Panc1 (cell line): ENCODE measurements around the gene PPT1. TPM values are rescaled to one million over a fixed set of nuclear protein-coding genes. Genes with fewer than 3 reads are reported as not detected.
A peak's percentile ranks its signal among the peaks of the same experiment; 100 is the strongest.

Experiments
- ATAC-seq: fragments of 200-7000 bp; cut with Tn5 transposase; 2 replicates; pipeline ENCODE4 v1.9.1; 2020; ENCODE audit warnings: mild to moderate bottlenecking, moderate library complexity
- Bru-seq: library from RNA; stranded (reverse); fragments of 400-500 nt; gene quantifications from one replicate; lab custom pipeline; 2021; lab: Mats Ljungman, UMichigan
- BruChase-seq, 2 experiments: library from RNA; stranded (reverse); fragments of 400-500 nt; gene quantifications; one replicate each; lab custom pipeline; 2021; lab: Mats Ljungman, UMichigan
- BruUV-seq: library from RNA; stranded (reverse); fragments of 400-500 nt; replicated peaks from 2 replicates; lab custom pipeline; 2021; lab: Mats Ljungman, UMichigan
- CTCF ChIA-PET: fragments of 300-600 bp; sonication (Branson Sonifier 250); formaldehyde crosslinking; loops from one replicate; lab custom pipeline; 2022; ENCODE audit warnings: antibody characterized with exemption; lab: Charles Lee
- POLR2A ChIA-PET: fragments of 300-600 bp; sonication (Branson Sonifier 250); formaldehyde crosslinking; loops from one replicate; lab custom pipeline; 2022; ENCODE audit warnings: antibody characterized with exemption; lab: Charles Lee
- DNase-seq: peaks from one replicate; pipeline ENCODE4 v3.0.0-alpha.2; 2010; ENCODE audit warnings: low read depth, low spot score
- H3K27ac ChIP-seq: 2 replicates; pipeline ENCODE4 v1.5.1; 2011; ENCODE audit warnings: mild to moderate bottlenecking, low read length, inconsistent platforms
- H3K27me3 ChIP-seq: fragments of 200-500 bp; sonication (Bioruptor generic); 2 replicates; pipeline ENCODE4 v1.6.0; 2014; ENCODE audit warnings: low read length, inconsistent platforms; ENCODE audit not compliant: control insufficient read depth, insufficient read depth
- H3K36me3 ChIP-seq: fragments of 200-500 bp; sonication (Bioruptor generic); 2 replicates; pipeline ENCODE4 v1.5.1; 2014; ENCODE audit warnings: inconsistent platforms, mild to moderate bottlenecking, low read length, moderate library complexity; ENCODE audit not compliant: control insufficient read depth, insufficient read depth
- H3K4me1 ChIP-seq: 2 replicates; pipeline ENCODE4 v1.5.1; 2011; ENCODE audit warnings: inconsistent platforms, mild to moderate bottlenecking, low read length, moderate library complexity; ENCODE audit not compliant: control insufficient read depth, insufficient read depth
- H3K4me3 ChIP-seq, 2 experiments: 2 replicates each; pipeline ENCODE4 v1.5.1; 2011 to 2012; ENCODE audit warnings: low read depth in 2 of 2, low read length in 2 of 2, mild to moderate bottlenecking in 2 of 2, inconsistent platforms in 1 of 2, moderate library complexity in 1 of 2
- H3K9me3 ChIP-seq: fragments of 200-500 bp; sonication (Bioruptor generic); 2 replicates; pipeline ENCODE4 v1.5.1; 2014; ENCODE audit warnings: low read depth, mild to moderate bottlenecking, inconsistent platforms, low read length, moderate library complexity; ENCODE audit not compliant: control insufficient read depth, insufficient read depth
- POLR2AphosphoS5 ChIP-seq: IDR thresholded peaks from 2 replicates; pipeline ENCODE4 v1.6.1; 2012; ENCODE audit warnings: mild to moderate bottlenecking, low read depth, low read length, moderate library complexity
- SIN3A ChIP-seq: IDR thresholded peaks from 2 replicates; pipeline ENCODE4 v1.6.1; 2012; ENCODE audit warnings: low read depth, mild to moderate bottlenecking, low read length, moderate library complexity, borderline replicate concordance; ENCODE audit not compliant: insufficient read depth
- TCF7L2 ChIP-seq: IDR thresholded peaks from 2 replicates; pipeline ENCODE4 v1.6.1; 2011; ENCODE audit warnings: mild to moderate bottlenecking, low read depth, low read length, inconsistent platforms
- in situ Hi-C: cut with HindIII; loops from 2 replicates; pipeline ENCODE4 v1.10.0; 2016; ENCODE audit warnings: low sequenced_read_pairs, low pct_unique_long_range_greater_than_20kb
- intact Hi-C: fragments of 100-400 bp; cut with micrococcal nuclease; formaldehyde crosslinking; loops from one replicate; pipeline ENCODE4 v1.10.0; 2022; ENCODE audit not compliant: unreplicated experiment
- long read RNA-seq: library from polyadenylated mRNA; unstranded; transcript quantifications from one replicate; pipeline ENCODE4 v2.0.0, GENCODE V29; 2021; ENCODE audit not compliant: unreplicated experiment
- polyA plus RNA-seq: library from polyadenylated mRNA; unstranded; fragments of >200 nt; gene quantifications from one replicate; pipeline ENCODE4 v1.2.1, GENCODE V29; 2012; ENCODE audit warnings: missing spikeins; ENCODE audit not compliant: insufficient read length
- total RNA-seq: library from RNA; stranded (reverse); gene quantifications from one replicate; pipeline ENCODE4 v1.2.1, GENCODE V29; 2021; ENCODE audit not compliant: unreplicated experiment
- TF ChIP-seq, protein P1 (sequence below): fragments of 450-650 bp; IDR thresholded peaks from 2 replicates; pipeline ENCODE4 v1.5.1; 2017; ENCODE audit warnings: mild to moderate bottlenecking
- TF ChIP-seq, protein P2 (sequence below), 2 experiments: IDR thresholded peaks; 2 replicates each; pipeline ENCODE4 v1.6.1; 2011 to 2012; ENCODE audit warnings: low read depth in 2 of 2, control low read depth in 1 of 2, low read length in 1 of 2, mild to moderate bottlenecking in 1 of 2, moderate library complexity in 1 of 2; ENCODE audit not compliant: insufficient read depth in 1 of 2

Gene PPT1
- total RNA-seq (158 TPM), Bru-seq, nascent RNA (percentile 82 among the genes with signal in this experiment), BruChase-seq, experiment 1, labeled RNA remaining after a 2-hour chase (percentile 82 among the genes with signal in this experiment), BruChase-seq, experiment 2, labeled RNA remaining after a 6-hour chase (percentile 93 among the genes with signal in this experiment)
- 106 TPM for polyA plus RNA-seq
- long read RNA-seq, full-length matches to known transcripts: 363 of 399 reads
- long read RNA-seq, partial matches to known transcripts: 19 of 399 reads
- long read RNA-seq, other reads (novel, unspliced or antisense): 17 of 399 reads

DNA sequence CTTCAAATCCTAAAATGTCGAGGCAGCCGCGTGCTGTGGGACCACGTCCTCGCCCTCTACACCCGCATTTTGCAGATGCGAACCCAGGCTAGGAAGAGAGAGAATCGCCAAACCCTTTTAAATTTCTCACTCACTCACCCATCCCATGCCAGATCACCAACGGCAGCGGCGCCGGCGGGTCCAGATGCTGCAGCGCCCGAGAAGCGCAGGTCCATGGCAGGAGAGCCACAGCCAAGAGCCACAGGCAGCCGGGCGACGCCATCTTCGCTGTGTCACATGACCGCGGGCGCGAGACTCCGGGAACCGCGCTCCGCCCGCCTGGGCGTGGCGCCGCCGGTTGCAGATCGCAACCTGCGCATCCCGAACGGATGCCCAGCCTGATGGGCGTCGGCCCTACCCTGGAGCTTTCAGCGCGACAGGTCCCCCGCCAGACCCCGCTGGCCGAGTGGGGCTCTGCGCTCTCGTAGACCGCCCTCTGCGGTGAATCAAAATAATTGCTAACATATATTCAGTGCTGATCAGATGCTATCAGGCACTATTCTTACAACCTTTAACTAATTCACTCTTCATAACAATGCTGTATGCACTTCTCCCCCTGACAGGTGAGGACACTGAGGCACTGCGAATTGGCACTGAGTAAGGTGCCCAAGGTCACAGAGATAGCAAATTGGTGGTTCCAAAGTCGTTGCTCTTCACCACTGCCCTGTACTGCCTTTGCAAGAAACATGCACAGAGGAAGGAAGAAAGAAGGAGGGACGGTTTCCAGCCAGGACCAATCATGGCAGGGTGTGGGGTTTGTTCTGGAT lies at the start of gene PPT1:
Gene PPT1, minus strand, starts transcription at position 276 of the 806 bp plus-strand sequence. Its CDS starts 14 bp downstream, at position 262.
- Histone ChIP-seq H3K4me3 (peak within 1 kb of the TSS; percentile 89 to 95), H3K36me3 (no peaks in the 10 kb centered on the region), H3K4me1 (peaks cover 12% of the 10 kb centered on the region), H3K27me3 (no peaks in the 10 kb centered on the region), H3K27ac (peak within 1 kb of the TSS; percentile 91), H3K9me3 (no peaks in the 10 kb centered on the region)
- intact Hi-C loops (no loop called here), in situ Hi-C loops (no loop called here)
- CTCF ChIA-PET: no interaction called here
- peak; percentile 72 for TF ChIP-seq POLR2AphosphoS5
- TF ChIP-seq, protein P1, sequence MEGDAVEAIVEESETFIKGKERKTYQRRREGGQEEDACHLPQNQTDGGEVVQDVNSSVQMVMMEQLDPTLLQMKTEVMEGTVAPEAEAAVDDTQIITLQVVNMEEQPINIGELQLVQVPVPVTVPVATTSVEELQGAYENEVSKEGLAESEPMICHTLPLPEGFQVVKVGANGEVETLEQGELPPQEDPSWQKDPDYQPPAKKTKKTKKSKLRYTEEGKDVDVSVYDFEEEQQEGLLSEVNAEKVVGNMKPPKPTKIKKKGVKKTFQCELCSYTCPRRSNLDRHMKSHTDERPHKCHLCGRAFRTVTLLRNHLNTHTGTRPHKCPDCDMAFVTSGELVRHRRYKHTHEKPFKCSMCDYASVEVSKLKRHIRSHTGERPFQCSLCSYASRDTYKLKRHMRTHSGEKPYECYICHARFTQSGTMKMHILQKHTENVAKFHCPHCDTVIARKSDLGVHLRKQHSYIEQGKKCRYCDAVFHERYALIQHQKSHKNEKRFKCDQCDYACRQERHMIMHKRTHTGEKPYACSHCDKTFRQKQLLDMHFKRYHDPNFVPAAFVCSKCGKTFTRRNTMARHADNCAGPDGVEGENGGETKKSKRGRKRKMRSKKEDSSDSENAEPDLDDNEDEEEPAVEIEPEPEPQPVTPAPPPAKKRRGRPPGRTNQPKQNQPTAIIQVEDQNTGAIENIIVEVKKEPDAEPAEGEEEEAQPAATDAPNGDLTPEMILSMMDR: no peak
- peak; percentile 91; the same call in 1 of the 2 replicates for TF ChIP-seq SIN3A
- TF ChIP-seq, protein P2, sequence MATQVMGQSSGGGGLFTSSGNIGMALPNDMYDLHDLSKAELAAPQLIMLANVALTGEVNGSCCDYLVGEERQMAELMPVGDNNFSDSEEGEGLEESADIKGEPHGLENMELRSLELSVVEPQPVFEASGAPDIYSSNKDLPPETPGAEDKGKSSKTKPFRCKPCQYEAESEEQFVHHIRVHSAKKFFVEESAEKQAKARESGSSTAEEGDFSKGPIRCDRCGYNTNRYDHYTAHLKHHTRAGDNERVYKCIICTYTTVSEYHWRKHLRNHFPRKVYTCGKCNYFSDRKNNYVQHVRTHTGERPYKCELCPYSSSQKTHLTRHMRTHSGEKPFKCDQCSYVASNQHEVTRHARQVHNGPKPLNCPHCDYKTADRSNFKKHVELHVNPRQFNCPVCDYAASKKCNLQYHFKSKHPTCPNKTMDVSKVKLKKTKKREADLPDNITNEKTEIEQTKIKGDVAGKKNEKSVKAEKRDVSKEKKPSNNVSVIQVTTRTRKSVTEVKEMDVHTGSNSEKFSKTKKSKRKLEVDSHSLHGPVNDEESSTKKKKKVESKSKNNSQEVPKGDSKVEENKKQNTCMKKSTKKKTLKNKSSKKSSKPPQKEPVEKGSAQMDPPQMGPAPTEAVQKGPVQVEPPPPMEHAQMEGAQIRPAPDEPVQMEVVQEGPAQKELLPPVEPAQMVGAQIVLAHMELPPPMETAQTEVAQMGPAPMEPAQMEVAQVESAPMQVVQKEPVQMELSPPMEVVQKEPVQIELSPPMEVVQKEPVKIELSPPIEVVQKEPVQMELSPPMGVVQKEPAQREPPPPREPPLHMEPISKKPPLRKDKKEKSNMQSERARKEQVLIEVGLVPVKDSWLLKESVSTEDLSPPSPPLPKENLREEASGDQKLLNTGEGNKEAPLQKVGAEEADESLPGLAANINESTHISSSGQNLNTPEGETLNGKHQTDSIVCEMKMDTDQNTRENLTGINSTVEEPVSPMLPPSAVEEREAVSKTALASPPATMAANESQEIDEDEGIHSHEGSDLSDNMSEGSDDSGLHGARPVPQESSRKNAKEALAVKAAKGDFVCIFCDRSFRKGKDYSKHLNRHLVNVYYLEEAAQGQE (IDR thresholded peaks at IDR 0.05; ENCODE audit: insufficient read depth in 1 of 2, low read depth in 2 of 2, low read length in 1 of 2): 0 out of 4 replicates have a peak, but pooled peaks of 1 of the 2 experiments have one; percentile 68
- no peak for TF ChIP-seq TCF7L2
- BruUV-seq: no TSS peak
- peak; percentile 99 for ATAC-seq
- DNase-seq: peak; percentile 30
- POLR2A ChIA-PET: no interaction called here

DNA sequence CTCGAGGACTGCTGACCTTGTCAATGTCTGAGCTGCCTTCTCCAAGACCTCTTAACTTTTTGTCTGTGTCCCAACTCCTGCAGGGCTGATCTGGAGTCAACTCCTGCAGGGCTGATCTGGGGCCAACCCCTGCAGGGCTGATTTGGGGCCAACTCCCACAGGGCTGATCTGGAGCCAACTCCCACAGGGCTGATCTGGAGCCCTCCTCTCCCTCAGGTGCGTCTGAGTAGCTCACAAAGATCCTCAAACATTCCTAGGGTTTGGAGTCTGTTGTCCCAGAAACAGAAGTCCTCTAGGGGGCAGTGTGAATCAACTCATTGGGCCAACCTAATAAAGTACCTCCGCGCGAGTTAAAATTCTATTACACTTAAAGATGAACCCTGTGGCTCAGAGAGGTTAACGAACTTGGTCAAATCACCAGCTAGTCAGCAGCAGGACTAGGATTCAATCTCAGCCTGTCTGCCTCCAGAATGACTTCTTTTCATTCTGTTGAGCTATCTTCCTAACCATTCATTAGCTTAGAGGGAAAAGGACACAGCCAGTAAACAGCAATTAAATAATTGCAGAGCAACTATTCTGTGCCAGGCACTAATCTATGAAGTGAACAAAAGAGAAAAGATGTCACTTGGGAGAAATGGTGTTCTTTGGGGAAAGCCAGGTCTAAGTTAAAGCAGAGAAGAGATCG lies 47.0 kb upstream of the PPT1 start:
- no peaks in the 10 kb centered on the region for H3K36me3 ChIP-seq
- H3K4me3 ChIP-seq: no peak overlapping the region
- peaks cover 26% of the 10 kb centered on the region for H3K27me3 ChIP-seq
- no peaks in the 10 kb centered on the region for H3K9me3 ChIP-seq
- no peak overlapping the region for H3K27ac ChIP-seq
- BruUV-seq: no TSS peak
- CTCF ChIA-PET: interaction anchor here (0.6 to 2.1 kb wide), 25 partner anchors 8 to 1267 kb away, joined by 3 to 37 read pairs (median 4); no protein-coding TSS in a partner anchor
- POLR2A ChIA-PET: no interaction called here
- TF ChIP-seq SIN3A: no peak
- TF ChIP-seq, protein P1: peak; percentile 84
- H3K4me1 ChIP-seq: peaks cover 14% of the 10 kb centered on the region
- DNase-seq (peak; percentile 43), ATAC-seq (peak; percentile 95)
- in situ Hi-C loops (no loop called here), intact Hi-C loops (loop anchor here (5.0 kb wide), 1 partner anchor 258 kb away; no protein-coding TSS in a partner anchor)
